Stimulated activated CD8-positive, alpha-beta memory T cell treated with anti-CD3 and anti-CD28 coated beads, Interleukin-15, amount 100 ng/mL, for 24 hours (primary cell): ENCODE data around the gene BMP6.

Experiments
- DNase-seq: peaks from one replicate; pipeline ENCODE4 v3.0.0-alpha.2; 2020; ENCODE audit warnings: low read depth

The BMP6 gene

GRCh38 chr6:7747901-7748504 lies 22.1 kb downstream of the BMP6 start:
- DNase-seq = no peak

GRCh38 chr6:7749478-7749877 lies 23.6 kb downstream of the BMP6 start:
- no peak for DNase-seq

DNA sequence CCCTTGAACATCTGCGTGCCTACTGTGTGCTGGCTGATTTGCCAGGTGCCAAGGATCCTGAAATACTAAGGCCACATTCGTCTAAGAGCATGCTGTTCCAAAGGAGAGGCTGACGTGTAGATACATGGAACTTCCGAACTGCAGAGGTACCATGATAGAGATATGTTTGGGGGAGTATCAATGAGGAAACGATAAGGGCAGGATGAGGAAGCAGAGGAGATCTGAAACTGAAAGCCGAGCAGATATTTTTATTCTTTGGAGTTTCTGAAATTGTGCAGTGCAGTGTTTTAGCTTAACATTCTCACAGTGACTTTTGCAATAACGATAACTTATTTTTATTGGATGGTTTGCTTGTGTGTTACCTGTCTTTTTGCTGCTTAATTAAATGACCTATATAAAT lies 24.3 kb downstream of the BMP6 start:
- DNase-seq = no peak

DNA sequence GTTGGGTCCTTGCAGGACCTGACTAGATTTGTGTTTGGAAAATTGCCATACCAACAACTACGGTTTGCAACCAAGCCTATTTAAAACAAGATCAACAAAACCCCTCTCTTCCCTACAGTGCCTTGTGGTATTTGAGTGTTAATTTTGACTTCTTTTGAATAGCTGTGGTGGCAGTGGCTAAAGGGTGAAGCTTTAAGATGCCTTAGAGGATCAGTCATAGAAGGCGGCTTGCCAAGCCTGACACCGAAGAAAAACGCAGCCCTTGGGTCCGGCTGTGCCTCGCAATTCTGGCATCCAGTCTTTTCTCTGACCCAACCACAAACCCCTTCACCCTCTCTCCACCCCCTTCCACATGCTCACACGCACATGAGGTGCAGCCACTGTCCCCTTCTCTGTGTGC lies 32.6 kb downstream of the BMP6 start:
- no peak for DNase-seq

- DNase-seq = no peak
Measured at GRCh38 chr6:7759320-7759719, 33.4 kb downstream of the BMP6 start.

GRCh38 chr6:7761051-7761450 lies 35.2 kb downstream of the BMP6 start:
- no peak for DNase-seq

DNA sequence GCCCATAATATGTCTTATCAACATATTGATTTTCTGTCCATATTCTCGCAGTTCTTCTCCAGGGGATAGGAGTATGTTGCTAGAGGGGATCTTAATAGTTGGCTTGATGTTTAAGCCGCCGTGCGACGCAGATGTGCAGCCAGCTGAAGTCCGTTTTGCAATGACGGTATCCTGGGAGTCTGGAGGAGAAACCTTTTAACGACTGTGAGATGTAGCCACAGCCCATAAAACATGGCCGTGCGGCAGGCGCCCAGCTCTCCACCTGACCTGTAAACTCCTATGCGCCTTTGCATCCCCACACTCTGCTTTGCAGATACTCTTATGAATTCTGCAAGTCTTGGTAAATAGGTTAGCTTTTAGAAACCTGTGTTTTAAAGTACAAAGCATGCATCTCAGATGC lies 36.9 kb downstream of the BMP6 start:
- DNase-seq = no peak

DNA sequence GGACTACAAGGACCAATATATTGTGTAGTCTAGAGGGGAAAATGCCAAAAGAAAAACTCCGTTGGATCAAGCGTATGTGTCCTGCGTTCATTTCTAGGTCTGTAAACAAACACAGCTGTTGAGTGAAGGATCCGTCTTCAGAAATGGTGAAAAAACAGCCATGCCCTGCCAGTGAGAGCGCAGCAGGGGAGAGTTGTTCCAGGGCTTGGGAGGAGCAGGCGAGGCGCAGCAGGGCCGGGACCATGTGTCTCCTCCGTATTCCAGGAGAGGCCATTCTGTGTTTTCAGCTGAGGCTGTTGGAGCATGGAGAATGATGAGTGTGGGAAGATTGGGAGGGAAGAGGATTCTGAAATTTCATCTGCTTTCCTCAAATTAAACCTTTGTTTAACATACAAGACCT lies 38.0 kb downstream of the BMP6 start:
- no peak for DNase-seq

DNA sequence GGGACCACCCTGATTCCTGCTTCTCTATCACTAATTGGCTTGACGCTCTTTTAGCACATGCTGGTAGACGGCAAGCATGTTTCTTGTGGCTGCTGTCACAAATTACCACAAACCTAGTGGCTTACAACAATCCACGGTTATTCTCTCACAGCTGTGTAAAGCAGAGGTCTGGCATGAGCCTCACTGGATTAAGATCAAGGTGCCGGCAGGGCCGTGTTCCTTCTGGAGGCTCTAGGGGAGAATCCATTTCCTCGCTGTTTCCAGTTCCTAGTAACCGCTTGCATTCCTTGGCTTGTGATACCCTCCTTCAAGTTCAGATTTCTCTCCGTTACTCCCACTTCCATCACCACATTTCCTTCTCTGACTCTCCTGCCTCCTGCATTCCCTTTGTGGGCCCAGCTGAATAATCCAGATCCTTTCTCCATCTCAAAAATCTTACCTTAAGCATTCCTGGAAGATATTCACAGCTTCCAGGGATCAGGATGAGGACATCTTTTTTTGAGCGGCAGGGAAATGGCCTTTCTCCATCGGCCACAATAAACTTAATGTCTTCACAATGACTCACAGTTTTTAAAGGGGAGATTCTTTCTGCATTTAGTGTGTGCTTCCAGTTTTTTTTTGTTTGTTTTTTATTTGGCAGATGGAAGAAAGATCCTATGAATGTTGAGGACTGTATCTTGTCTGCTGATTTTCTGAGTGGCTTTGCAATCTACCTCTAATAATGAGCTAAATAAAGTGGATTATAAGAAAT lies 39.9 kb downstream of the BMP6 start:
- DNase-seq = no peak

- no peak for DNase-seq
Measured at GRCh38 chr6:7769702-7770101, 43.8 kb downstream of the BMP6 start.

DNA sequence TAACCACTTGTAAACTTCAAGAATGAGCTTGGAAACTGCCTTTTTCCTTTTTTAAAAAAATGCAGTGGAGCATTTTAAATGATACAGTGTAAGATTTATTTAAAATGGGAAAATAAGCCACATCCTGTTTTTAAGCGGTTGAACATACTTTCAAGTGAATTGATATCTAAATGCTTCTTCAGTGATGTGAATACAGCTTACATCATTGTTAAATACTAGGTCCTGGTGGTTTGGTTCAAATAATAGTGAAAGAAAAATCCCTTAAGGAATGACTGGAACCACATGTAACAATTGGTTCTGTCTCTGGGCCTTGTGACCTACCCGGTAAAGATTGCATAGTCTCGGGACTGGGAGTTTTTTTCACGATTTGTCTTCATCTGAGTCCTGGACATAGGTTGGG lies 44.2 kb downstream of the BMP6 start:
- no peak for DNase-seq

DNA sequence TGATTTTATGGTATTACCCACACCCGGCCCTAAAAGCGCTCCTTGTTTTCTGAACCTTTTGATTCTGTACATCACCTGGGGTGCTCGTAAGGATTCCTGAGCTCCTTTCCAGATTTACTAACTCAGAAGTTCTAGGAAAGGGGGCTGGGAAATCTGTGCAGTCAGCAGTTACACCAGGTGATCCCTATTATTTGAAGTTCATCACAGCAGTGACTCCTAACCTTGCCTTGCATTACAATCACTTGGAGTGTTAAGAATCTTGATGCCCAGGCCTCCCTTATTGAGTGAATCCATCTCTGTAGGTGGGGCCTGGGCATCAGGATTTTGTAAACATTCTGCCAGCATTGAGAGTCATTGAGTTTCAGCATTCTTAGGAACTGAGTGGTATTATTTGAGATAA lies 44.7 kb downstream of the BMP6 start:
- no peak for DNase-seq

- no peak for DNase-seq
Measured at GRCh38 chr6:7773322-7773721, 47.4 kb downstream of the BMP6 start.

DNA sequence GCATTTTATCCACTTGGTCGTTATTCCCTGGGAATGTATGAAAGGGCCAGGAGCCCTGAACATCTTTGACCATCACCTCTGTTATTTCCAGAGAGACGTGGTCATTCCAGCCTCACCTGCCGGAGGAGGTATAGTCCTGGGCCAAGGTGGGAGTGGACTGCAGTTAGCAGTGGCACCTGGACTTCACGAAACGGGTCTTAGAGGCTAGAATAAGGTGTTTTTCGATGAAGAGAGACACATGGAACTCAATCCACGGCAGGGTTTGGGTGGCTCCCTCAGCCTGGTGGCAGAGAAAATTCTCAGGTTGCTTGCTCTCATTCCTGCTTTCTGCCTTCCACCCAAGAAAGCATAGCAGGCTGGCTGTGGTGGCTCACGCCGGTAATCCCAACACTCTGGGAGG lies 48.0 kb downstream of the BMP6 start:
- DNase-seq = no peak

DNA sequence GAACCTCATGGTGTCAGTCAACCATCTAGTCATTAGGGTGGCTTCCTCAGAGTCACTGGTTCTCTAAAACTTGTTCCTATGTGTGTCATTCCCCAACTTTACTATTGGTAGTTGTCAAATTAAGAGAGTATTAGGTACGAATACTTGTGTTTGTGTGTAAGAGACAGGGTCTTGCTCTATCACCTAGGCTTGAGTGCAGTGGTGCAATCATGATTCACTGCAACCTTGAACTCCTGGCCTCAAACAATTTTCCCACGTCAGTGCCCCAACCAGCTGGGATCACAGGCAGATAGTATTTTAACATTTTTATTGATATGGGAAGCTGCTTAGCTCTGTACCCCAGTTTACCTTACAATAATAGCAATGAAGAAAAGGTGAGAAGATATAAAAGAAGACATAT lies 50.6 kb downstream of the BMP6 start:
- no peak for DNase-seq

DNA sequence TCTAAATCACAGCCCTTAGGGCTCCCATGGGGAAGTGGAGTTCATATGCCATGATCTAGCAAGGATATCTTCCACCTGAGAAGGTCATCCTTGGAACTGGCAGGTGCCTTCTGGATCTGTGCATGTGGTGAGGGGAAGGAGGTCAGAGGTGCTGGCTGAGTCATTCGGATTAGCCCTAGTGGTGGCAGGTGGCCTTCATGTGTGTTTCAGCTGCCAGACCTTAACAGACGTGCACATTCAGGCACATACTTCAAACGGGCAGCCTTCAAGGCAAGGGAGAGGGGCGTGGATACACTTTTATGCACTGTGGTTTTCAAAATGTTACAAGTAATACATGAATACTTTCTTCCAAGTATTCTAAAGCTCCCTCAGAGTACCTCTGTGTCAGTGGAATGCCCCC lies 51.2 kb downstream of the BMP6 start:
- DNase-seq = no peak

GRCh38 chr6:7781240-7781639 lies 55.3 kb downstream of the BMP6 start:
- DNase-seq = no peak

GRCh38 chr6:7784248-7784647 lies 58.3 kb downstream of the BMP6 start:
- no peak for DNase-seq

DNA sequence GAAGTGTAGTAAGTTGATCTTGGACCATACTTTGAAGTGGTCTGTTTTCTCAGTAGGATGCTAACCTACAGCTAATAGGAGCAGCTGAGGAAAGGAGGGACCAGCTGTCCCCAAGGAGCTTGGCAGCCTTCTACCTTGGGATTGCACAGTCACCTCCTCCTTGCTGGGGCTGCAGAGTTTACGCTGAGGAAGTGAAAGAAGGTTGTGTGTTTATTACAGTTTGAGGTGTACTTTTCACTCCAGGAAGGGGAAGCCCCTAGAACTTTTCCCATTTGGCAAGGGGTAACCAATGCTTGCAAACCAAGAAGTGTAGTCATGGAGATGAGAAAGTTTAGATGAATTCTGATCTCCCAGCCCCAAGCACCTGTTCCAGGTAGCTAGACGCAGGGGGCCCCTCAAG lies 58.8 kb downstream of the BMP6 start:
- no peak for DNase-seq

DNA sequence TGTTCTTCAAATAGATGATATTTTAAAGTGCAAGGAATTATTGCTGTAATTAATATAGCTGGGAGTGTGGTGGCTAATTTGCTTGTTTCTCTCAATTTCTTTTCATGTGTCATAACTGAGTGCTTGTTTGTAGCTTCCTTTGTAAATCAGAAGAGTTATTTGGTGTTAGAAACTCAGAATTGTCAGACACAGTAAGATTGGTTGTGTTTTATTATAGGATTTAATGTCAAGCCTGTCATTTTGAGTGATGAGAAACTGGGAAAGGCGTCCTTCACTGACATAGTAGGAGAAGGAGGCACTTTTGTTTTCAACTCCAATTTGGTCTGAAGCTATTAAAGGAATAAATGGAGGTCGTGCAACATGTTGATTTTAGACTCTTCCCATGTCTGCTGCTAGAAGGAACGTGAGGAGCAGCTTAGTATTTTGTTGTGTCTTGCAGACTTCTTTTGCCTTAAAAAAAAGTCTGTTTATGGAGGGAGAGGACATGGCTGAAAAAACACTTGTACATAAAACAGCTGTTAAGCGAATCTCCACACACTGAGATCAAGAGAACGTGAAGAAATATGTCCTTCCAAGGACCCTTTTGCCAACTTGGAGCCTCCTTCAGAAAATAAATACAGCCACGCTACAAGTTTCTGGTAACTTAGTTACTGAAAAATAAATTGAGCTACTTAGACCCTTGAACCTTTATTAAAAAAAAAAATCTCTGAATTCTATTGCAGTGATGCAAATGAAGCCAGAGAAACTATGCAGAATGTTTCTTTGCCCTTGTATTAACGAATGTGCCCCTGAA lies 59.5 kb downstream of the BMP6 start:
- DNase-seq = no peak

DNA sequence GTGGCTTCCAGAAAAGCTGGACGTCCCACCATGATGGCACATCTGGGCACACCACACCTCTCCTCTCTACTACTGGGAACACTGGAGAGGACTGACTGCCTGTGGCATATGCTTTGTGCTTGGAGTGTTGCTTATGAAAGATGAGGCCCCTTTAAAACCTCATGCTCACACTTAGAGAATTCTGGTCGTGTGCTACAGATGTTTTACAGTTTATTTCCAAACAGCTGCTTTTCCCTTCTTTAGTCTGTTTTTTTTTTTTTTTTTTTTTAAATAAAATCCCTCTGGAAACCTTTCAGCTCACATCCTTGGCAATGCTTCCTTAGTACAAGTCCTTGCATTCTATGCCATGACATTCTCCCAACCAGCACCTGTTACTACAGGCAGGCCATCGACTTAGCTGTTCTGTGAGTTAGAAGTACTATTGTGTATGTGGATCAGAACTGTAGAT lies 60.3 kb downstream of the BMP6 start:
- no peak for DNase-seq

GRCh38 chr6:7787137-7787608 lies 61.3 kb downstream of the BMP6 start:
- no peak for DNase-seq

- no peak for DNase-seq
Measured at GRCh38 chr6:7787731-7788130, 61.8 kb downstream of the BMP6 start.
